Fibroblast of skin of back (primary cell): ENCODE data around the gene FAM186B.
"Not testable (repeated sequence)": the region's sequence is repeated elsewhere in the genome, so short reads cannot be mapped to it uniquely, and the experiment has no call there.

ENCODE experiments used
- DNase-seq: peaks from one replicate; pipeline ENCODE4 v3.0.0-alpha.2; 2013

Gene FAM186B

DNA sequence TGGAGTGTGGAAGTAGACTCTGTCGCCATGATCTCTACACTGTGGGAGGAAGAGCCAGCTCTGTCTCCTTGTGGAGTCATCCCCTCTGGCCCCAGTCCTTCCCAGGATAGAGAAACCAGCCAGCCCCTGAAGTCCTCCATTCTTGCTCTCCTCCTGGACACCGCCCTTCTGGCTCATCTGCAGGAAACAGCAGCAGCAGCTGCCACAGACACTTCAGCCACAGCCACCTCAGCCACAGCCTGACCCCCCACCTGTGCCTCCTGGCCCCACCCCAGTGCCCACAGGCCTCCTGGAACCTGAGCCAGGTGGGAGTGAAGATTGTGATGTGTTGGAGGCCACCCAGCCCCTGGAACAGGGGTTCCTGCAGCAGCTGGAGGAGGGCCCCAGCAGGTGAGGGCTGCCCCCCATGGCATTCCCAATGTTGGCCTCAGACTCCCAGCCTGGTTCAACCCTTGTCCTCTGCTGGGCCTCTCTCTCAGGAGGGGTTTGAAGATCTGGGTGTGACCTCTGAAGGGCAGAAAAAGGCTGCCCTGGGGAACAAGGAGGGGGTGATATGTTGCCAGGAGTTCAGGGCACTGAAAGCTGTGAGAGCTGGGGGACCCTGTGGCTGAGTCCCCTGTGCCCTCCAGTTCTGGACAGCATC lies 28.4 kb upstream of the FAM186B start:
- no peak for DNase-seq

DNA sequence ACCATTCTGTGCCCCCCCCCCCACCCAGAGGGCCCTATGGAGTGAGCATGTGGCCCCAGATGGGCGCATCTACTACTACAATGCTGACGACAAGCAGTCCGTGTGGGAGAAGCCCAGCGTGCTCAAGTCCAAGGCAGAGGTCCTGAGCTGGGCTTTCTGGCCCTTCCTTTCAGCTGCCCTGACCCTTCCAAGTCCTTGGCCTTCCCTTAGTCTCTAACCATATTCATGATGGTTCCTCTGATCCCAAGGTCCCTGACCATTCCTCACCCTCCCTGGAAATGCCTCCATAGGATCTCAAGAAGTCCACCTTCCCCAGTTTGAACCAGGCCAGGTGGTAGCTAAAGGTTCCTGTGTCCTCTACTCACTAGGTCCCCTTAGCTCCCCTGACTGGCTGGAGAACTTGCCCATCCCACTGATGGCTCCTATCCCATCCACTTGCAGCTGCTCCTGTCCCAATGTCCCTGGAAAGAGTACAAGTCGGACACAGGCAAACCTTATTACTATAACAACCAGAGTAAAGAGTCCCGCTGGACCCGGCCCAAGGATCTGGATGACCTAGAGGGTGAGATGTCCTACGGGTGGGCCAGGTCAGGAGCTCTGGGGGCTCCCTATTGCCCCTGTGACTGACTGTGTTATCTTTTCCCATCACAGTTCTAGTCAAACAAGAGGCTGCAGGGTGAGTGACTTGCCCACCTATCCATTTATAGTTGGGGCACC lies 27.7 kb upstream of the FAM186B start:
- DNase-seq, result no peak

GRCh38 chr12:49632401-49632800 lies 27.0 kb upstream of the FAM186B start:
- peak; percentile 27 for DNase-seq

- no peak for DNase-seq
These were observed 26.0 kb upstream of the FAM186B start for GRCh38 chr12:49631336-49631907.

DNA sequence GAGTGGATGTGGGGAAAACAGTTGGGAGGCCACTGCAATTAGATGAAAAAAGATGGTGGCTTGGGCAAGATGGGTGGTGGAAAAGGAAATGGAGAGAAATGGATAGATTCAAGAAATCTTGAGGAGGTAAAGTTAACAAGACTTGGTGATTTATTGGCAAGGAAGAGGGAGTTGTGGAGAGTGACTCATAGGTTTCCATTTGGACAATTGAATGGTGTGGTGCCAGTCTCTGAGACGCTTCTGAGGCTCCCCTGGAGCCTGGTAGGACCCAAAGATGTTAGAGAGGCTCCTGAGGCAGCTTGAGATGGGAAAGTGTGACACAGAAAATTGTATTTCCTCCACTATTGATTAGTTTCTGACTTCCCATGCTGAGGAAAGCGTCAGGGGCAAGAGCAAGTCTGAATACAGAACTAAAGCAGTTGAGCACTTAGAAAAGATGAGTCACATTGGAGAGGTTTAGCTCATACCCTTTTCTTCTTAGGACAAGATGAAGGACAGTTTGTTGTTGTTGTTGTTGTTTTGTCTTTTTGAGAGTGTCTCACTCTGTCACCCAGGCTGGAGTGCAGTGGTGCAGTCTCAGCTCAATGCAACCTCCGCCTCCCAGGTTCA lies 22.4 kb upstream of the FAM186B start:
- DNase-seq, result peak; percentile 47

GRCh38 chr12:49626836-49627235 lies 21.4 kb upstream of the FAM186B start:
- no peak for DNase-seq

GRCh38 chr12:49626169-49626835 lies 20.9 kb upstream of the FAM186B start:
- no peak for DNase-seq

GRCh38 chr12:49624921-49625577 lies 19.6 kb upstream of the FAM186B start:
- no peak for DNase-seq

GRCh38 chr12:49623142-49623904 lies 17.9 kb upstream of the FAM186B start, which contains the start of gene PRPF40B:
PRPF40B (plus strand) TSS chr12:49623561; CDS start chr12:49623591, 30 bp downstream.
- peak; percentile 82 for DNase-seq

DNA sequence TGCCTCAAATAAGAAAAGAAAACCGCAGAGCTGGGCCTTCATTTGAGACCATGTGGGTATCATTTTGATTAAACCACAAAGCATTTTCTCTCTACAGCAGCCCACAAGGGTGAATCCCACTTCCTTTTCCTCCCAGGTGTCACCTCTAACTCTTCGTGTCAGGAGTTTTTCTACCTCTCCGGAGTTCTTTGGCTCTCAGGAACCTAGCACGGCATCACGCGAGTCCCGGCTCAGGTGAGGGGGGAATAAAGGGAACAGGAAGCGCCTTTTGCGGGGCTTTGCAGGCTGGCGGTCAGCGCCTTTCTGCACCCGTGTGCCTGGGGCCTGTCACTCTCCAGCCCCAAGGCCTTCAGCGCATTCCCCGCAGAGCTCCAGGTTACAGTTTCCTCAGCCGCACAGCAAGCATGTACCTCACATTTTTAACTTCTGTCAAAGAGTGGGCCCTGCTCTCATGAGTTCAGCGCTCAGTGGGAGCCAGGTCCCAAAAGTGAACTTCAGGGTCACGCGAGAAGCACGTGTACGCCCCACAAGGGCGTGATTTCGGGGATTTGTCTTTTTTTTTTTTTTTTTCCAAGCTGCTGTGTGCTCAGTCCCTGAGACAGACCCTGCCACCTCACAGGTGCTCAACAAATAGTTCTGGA lies 17.2 kb upstream of the FAM186B start:
- peak; percentile 27 for DNase-seq

DNA sequence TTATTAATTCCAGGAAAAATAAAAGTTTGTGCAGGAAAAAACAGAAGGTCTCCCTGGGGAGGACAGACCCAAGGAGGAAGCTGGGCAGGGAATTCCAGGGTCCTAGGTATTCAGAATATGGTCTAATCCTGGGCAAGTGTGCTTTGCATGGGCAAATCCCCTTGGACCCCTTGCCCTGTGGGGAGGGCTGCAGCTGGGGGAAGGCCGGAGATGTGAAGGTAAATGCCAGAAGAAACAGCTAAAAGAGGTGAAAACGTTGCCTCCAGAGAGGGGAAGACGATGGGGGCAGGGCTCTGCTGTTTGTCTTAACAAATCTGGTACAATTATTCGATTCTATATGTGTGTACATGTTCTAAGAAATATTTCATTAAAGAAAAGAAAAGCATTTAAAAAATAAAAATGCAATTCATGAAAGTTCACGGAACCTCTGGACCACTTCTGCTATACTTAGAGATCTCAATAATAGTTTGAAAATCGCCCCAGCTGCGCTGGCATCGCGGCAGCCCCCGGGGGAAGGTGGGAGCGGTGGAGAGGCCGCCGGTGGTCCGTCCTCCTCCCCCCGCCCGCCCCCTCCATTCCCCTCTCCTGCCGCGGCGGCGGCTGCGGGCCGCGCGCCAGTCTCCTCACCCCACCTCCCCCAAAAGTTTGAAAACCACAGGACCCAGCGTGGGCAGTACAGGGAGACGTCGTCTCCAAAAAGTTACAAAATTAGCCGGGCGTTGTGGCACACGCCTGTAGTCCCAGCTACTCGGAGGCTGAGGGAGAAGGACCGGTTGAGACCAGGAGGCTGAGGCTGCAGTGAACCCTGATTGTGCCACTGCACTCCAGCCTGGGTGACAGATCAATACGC lies 16.4 kb upstream of the FAM186B start:
- no peak for DNase-seq

GRCh38 chr12:49619286-49619685 lies 13.8 kb upstream of the FAM186B start:
- no peak for DNase-seq

GRCh38 chr12:49618576-49618975 lies 13.1 kb upstream of the FAM186B start:
- DNase-seq, result no peak

GRCh38 chr12:49616533-49617219 lies 11.2 kb upstream of the FAM186B start:
- DNase-seq, result no peak

DNA sequence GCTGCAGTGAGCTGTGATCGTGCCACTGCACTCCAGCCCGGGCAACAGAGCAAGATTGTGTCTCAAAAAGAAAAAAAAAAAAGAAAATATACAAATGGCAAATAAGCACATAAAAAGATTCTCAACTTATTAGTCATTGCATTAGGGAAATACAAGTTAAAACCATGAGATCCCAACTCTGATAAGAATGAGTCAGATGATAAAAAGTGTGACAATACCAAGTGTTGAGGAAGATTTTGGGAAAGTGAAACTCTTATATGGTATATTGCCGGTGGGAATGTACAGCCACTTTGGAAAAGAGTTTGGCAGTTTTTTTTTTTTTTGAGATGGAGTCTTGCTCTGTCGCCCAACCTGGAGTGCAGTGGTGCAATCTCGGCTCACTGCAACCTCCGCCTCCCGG lies 10.3 kb upstream of the FAM186B start:
- peak; percentile 49 for DNase-seq

DNA sequence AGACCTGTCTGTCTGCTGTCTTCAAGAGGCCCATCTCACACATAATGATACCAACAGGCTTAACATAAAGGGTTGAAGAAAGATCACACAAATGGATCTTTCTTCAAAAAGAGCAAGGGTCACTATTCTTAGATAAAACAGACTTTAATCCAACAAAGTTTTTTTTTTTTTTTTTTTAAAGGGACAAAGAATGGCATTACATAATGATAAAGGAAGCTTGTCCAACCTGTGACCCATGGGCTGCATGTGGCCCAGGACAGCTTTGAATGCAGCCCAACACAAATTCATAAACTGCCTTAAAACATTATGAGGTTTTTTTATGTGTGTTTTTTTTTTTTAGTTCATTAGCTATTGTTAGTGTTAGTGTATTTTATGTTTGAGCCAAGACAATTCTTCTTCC lies 6.8 kb upstream of the FAM186B start:
- no peak for DNase-seq

DNA sequence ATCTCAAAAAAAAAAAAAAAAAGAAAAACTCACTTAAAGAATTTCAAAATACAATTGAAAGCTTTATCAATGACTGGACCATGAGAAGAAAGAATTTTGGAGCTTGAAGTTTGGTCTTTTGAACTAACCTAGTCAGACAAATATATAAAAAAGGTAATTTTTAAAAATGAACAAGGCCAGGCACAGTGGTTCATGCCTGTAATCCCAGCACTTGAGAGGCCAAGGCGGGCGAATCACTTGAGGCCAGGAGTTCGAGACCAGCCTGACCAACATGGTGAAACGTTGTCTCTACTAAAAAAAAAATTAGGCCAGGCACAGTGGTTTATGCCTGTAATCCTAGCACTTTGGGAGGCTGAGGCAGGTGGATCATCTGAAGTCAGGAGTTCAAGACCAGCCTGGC lies 5.3 kb upstream of the FAM186B start:
- not testable (repeated sequence) for DNase-seq

DNA sequence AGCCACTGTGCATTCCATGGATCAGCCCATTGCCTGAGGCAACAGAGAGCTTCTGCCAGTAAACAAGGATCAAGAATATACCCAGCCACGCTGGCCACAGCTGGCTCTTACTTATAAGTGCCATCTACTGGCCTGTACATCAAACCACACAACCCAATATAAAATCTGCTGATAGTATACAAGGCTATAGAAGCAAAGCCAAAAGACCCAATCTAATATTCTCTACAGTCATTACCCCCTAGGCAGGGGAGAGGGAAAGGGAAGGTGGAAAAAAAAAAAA lies 4.4 kb upstream of the FAM186B start:
- no peak for DNase-seq

DNA sequence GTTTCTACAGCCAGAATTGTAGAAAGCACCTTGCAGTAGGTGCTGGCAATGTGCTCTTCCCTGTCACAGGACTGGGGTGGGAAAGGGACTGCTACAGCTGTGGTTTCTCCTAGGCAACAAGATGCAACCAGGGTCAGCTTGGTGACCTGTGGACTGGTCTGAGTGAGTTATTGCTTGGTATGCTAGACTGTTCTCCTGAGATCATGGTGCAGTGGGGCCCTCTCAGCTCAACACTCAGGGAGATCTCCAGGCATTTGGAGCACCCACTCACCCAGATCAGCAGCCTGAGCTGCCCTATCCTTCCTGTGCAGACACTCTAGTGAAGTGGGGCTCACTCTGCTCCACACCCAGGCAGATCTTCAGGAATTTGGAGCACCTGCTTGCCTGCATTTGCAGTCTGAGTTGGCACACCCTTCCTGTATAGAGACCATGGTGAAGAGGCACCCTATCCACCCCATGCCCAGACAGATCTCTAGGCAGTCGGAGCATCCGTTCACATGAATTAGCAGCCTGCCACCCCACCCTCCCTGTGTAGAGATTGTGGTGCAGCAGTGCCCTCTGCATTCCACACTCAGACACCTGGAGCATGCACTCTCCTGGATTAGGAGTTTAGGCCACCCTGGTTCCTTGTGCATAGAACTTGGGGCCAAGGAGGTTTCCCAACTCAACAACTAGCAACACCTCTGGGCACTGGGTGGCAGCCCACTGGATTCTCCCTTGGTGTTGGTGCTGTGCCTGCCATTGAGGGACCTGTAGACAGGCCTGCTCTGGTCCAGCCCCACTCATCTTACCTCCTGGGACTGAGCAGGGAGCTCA lies 3.8 kb upstream of the FAM186B start:
- DNase-seq, result no peak
